GM19455 (cell line): ENCODE data around the gene AGO4.

Experiments
- ATAC-seq: cut with Tn5 transposase; IDR thresholded peaks from one replicate; pipeline ENCODE4 v1.9.1; 2021; ENCODE audit not compliant: unreplicated experiment

The AGO4 gene

DNA sequence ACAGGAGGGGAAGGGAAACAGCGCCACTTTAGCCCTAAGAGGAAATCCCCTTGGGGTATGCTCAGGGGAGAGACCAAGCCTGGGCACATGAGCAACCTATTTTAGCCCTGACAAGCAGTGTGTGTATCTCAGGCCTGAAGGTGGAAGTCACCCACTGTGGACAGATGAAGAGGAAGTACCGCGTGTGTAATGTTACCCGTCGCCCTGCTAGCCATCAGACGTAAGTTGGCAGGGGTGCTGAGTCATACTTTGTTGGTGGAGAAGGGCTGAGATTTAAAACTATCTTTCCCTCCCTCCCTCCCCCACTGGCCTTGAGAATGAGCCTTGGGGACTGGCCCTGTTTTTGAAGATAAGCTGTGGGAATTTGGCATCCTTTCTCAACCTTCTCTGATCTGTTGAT is 86.4 kb downstream of the AGO4 start:
- ATAC-seq = no peak

- ATAC-seq = no peak
Measured at GRCh38 chr1:35894656-35895055, 86.8 kb downstream of the AGO4 start.

DNA sequence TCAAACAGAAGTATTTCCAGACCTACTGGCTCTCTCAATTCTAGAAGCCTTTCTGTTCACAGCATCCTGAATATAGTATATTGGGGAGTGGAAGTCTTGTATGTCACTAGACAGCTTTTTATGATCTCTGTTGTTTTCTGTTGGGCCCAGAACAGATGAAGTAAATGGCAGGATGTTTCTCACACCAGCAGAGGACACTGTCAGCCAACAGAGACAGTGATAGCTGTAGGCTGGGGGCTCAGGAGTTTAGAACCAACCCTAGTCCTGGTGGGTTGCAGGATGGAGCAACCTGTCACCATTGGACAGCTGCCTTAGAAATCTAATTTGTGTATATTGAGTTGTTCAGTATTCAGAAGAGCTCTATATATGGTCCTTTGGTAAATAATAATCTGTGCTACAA is 92.1 kb downstream of the AGO4 start:
- ATAC-seq = no peak

GRCh38 chr1:35901235-35901634 is 93.4 kb downstream of the AGO4 start:
- no peak for ATAC-seq

DNA sequence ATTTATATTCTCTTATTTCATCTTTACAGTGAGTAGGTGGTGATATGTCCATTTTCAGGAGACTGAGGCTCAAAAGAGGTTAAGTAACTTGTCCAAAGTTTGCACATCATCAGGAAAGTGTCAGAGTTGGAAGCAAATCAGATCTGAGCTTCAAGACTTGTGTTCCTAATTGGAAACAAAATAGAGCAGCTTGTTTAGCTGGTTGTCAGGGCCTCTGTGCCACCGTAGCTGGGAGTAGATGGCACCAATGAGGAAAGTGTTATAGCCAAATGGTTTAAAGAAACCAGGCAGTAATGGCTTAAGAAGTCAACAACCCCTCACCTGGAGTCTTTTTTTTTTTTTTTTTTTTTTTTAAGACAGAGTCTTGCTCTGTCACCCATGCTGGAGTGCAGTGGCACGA is 94.9 kb downstream of the AGO4 start:
- ATAC-seq = no peak
